GM19099 (cell line): Measurements from ENCODE around the gene TTLL12.
A peak's percentile ranks its signal among the peaks of the same experiment; 100 is the strongest.

Source experiments
- POLR2A ChIP-seq: IDR thresholded peaks from 3 replicates; pipeline ENCODE4 v1.6.1; 2011; ENCODE audit warnings: low read depth; ENCODE audit not compliant: insufficient read length; ENCODE audit errors: extremely low read depth

The TTLL12 gene

GRCh38 chr22:43142880-43143562 is 43.9 kb downstream of the TTLL12 start, which contains the start of gene MCAT:
MCAT (minus strand) TSS chr22:43143398; CDS start chr22:43143348, 50 bp downstream.
- TF ChIP-seq POLR2A, result peak; percentile 67

DNA sequence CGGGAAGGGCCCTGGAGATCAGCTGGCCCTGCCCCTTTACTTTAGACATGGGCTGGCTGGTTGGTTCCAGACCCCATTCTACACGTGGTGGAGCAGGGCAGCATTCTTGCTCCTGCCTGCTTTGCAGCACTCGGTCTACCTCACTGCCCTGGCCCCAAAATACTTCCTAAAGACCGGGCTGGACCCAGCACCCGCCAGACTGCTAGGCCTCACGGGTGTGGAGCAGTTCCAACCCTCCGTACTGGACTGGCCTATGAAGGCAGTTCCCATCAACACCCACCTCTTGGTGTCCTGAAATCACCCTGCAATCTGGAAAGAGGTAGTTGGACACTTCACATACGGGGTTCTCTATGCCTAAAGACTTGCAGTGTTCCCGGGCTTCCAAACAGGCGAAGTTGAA is 50.1 kb downstream of the TTLL12 start:
- no peak for TF ChIP-seq POLR2A

DNA sequence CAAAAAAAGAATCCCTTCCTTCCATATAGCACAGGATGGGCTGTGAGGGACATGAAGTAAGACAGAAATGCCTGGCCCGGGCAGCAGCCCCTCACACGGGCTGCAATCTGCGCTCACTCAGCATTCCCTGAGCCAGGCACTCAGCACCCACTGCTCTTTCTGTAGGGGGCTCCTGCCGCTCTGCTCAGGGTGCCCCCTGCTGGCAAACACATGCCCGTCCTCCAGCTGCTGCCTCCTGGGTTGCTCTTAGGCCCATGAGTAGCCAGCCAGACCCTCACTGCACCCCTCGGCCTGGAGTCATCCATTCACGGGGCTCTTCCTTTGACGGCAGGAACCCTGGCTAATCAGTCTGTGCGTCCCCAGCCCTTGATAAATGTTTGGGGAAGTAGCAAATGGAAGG is 50.7 kb downstream of the TTLL12 start:
- TF ChIP-seq POLR2A, result no peak

DNA sequence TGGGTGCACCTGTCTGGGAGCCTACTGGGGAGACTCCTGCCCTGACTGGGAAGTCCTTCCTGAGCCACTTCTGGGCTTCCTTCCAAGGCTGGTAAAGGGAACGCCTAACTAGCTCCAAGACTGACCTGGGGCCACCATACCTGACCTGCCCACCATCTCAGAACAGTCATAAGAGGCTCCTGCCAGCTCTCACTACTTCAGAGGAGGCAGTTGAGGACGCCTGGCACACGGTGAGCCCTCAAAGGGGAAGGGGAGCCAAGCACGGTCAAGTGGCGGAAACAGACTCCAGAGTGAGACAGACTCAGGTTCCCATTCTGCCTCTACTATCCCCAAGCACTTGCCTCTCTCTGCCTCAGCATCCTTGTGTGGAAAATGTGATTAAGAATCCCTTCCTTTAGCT is 51.4 kb downstream of the TTLL12 start:
- no peak for TF ChIP-seq POLR2A

GRCh38 chr22:43134553-43134952 is 52.4 kb downstream of the TTLL12 start:
- no peak for TF ChIP-seq POLR2A

DNA sequence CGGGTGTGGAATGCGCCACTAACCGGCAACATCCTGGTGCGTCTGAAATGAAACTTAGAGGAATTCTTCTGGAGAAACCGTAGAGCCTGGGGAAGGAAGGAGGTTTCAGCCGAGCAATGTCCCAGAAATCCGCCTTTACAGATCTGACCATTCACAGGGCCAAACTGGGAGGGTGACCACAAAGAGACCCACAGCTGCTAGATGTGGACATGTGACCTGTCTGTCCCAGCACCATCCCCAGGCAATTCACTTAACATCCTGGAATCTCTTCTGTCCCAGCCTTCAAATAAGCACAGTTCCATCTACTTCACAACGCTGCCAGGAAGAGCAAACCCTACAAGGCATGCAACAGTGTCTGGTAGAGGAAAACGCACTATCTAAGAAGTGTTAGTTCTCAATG is 53.5 kb downstream of the TTLL12 start:
- no peak for TF ChIP-seq POLR2A

GRCh38 chr22:43131773-43132501 is 55.0 kb downstream of the TTLL12 start:
- no peak for TF ChIP-seq POLR2A

GRCh38 chr22:43129426-43130425 is 57.2 kb downstream of the TTLL12 start:
- TF ChIP-seq POLR2A, result no peak

GRCh38 chr22:43128928-43129424 is 58.0 kb downstream of the TTLL12 start:
- TF ChIP-seq POLR2A, result no peak

- no peak for TF ChIP-seq POLR2A
These were observed 58.8 kb downstream of the TTLL12 start for GRCh38 chr22:43128116-43128515.

DNA sequence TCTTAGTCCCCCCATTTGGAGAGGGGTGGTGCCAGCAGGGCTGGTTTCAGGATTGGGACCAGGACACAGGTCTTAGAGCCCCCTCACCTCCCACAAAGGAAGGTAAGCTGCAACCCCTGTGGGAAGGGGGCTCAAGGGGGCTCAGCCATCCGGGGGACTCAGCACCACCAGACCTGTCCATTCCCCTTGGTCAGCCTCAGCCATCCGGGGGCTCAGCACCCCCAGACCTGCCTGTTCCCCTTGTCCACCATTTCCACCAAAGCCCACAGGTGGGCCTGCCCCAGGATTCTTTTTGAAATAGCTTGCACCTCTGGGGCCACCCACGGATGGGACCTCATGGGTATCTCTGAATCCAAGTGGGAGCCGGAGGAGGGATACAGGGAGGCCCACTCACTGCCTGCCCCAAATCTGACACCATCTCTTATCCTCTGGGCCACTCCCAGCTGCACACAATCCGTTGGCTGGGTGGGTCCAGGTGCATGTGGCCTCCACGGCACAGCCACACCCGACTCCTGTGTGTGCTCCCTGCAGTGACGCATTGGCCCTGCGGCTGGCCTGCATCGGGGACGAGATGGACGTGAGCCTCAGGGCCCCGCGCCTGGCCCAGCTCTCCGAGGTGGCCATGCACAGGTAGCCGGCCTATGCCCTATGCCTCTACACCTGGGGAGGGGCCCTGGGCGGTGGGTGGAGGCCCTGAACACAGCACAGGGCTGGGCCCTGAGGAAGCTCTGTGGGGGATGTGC is 59.6 kb downstream of the TTLL12 start:
- no peak for TF ChIP-seq POLR2A

DNA sequence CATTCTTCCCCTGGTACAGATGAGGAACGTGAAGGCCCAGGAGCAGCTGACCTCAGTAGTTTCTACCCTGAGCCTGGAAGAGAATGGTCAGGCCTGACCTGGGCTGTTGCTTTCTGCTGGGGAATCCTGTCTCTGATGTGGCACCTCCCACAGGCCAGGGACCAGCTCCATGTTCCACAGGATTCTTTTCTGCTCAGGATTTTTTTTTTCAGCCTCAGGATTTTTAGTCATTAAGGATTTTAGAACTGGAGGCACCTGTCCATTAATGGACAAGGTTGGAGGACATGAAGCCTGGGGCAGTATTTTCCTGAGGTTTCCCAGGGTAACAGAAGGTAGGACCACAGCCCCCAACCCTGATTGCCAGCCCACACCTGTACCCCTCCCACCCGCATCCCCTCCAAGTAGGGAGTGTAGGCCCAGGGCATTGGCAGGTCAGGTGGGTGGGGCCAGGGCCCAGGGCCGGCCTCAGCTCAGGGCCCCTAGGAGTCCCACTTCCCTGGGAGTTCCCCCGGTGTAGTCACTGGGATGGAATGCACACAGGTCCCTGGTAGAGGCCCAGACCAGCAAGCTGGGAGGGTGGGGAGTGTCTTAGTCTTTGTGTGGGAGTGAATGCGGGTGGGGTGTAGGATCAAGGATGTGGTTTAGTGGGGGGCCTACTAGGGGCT is 60.3 kb downstream of the TTLL12 start:
- TF ChIP-seq POLR2A, result no peak

DNA sequence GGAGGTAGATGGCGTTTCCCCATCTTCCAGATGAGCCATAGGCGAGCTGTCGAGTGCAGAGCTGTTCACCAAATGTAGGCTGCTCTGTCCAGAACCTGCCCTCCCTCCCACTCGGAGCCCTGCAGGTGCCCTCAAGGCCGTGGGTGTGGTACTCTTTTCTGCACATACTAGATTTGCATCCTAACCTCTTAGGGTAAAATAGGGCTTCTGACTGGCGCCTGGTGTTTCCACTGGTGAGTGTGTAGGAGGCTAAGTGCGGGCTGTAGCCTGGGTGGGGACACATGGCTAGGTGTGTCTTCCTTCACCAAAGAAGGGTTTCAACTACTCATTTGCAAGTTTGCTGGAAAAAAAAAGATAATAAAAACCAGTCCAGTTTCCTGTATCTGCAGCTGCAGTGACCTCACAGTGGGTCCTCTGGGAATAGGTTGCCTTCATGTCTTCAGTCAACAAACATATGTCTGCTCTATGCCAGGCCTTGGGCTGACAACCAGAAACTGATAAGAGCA is 67.9 kb downstream of the TTLL12 start:
- TF ChIP-seq POLR2A, result peak; percentile 19
